ENCODE measurements around the gene HYAL1.

Gene HYAL1

DNA sequence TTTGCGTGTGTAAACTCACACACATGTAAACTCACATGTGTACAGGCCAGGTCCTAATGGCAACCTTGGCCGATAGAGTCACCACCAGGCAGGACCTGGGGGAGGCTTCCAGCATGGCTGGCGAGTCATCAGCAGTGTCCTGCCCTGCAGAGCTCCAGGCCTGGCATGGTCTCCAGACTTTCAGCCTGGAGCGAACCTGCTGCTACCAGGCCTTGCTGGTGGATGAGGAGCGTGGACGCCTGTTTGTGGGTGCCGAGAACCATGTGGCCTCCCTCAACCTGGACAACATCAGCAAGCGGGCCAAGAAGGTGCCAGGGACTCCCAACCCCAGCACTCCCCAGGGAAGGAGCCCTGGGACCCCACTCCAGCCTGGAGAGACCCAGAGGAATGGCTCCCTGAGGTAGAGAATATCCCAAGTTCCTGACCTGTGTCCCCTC, 33.4 kb downstream of the HYAL1 start:
- Histone ChIP-seq H3K27ac (ENCODE audit: extremely low read depth, low read depth, low read length) (no peak overlapping the region), H3K4me3 (ENCODE audit: low read depth, low read length) (no peak overlapping the region), H3K4me1 (ENCODE audit: control insufficient read depth, insufficient read depth, low read length) (peaks cover under 1% of the 10 kb centered on the region; the same call in 1 of the 2 replicates), H3K36me3 (ENCODE audit: control insufficient read depth in 2 of 2, insufficient read depth in 1 of 2, low read length in 2 of 2) (no peaks in the 10 kb centered on the region), H3K9me3 (ENCODE audit: control insufficient read depth, insufficient read depth, low read depth, low read length) (no peaks in the 10 kb centered on the region)
- POLR2A ChIA-PET, result no interaction called here
- TF ChIP-seq ZIC2 (tag by site-specific recombination; IDR thresholded peaks at IDR 0.05) (peak; percentile 24; the same call in 1 of the 2 replicates), ZBTB21 (tag by site-specific recombination; IDR thresholded peaks at IDR 0.05) (no peak)
- CTCF ChIA-PET, result interaction anchor here (1.4 to 3.8 kb wide), 4 partner anchors 10 to 78 kb away, joined by 4 to 38 read pairs (median 5); no protein-coding TSS in a partner anchor

DNA sequence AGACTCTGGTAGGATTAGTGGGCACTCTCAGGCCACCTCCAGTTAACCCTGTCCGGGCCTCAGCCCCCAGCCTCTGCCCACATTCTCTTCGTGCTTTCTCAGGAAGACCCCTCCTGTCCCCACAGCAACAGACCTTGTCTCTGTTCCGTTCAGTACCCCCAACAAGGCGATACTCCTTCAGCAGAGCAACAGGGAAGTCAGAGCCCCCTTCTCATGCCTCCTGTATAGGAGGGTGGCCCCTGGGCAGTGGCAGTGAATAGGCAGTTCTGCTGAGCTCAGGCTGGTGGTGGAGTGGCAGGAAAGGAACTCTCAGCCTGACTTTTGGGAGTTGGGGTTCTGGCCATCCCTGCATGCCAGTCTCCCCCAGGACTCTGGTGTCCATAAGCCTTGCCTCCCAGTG, 33.9 kb downstream of the HYAL1 start:
- no peak for TF ChIP-seq ZNF596 (tag by site-specific recombination; IDR thresholded peaks at IDR 0.05)
- TF ChIP-seq ZBTB21 (tag by site-specific recombination; IDR thresholded peaks at IDR 0.05), result no peak
- no peak for TF ChIP-seq ZNF274 (IDR thresholded peaks at IDR 0.05; ENCODE audit: low read length)
- no peak for TF ChIP-seq ZNF274 (tag by site-specific recombination; IDR thresholded peaks at IDR 0.05; ENCODE audit: borderline replicate concordance)
- no peak for TF ChIP-seq ZNF155 (tag by site-specific recombination; IDR thresholded peaks at IDR 0.05)
- no peak for TF ChIP-seq TCF7L2 (IDR thresholded peaks at IDR 0.05; ENCODE audit: borderline replicate concordance, low read depth, low read length)
- TF ChIP-seq, protein P1, sequence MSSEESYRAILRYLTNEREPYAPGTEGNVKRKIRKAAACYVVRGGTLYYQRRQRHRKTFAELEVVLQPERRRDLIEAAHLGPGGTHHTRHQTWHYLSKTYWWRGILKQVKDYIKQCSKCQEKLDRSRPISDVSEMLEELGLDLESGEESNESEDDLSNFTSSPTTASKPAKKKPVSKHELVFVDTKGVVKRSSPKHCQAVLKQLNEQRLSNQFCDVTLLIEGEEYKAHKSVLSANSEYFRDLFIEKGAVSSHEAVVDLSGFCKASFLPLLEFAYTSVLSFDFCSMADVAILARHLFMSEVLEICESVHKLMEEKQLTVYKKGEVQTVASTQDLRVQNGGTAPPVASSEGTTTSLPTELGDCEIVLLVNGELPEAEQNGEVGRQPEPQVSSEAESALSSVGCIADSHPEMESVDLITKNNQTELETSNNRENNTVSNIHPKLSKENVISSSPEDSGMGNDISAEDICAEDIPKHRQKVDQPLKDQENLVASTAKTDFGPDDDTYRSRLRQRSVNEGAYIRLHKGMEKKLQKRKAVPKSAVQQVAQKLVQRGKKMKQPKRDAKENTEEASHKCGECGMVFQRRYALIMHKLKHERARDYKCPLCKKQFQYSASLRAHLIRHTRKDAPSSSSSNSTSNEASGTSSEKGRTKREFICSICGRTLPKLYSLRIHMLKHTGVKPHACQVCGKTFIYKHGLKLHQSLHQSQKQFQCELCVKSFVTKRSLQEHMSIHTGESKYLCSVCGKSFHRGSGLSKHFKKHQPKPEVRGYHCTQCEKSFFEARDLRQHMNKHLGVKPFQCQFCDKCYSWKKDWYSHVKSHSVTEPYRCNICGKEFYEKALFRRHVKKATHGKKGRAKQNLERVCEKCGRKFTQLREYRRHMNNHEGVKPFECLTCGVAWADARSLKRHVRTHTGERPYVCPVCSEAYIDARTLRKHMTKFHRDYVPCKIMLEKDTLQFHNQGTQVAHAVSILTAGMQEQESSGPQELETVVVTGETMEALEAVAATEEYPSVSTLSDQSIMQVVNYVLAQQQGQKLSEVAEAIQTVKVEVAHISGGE (tag by site-specific recombination; conservative IDR thresholded peaks at IDR 0.05; ENCODE audit: low read depth), result no peak
- TF ChIP-seq, protein P2, sequence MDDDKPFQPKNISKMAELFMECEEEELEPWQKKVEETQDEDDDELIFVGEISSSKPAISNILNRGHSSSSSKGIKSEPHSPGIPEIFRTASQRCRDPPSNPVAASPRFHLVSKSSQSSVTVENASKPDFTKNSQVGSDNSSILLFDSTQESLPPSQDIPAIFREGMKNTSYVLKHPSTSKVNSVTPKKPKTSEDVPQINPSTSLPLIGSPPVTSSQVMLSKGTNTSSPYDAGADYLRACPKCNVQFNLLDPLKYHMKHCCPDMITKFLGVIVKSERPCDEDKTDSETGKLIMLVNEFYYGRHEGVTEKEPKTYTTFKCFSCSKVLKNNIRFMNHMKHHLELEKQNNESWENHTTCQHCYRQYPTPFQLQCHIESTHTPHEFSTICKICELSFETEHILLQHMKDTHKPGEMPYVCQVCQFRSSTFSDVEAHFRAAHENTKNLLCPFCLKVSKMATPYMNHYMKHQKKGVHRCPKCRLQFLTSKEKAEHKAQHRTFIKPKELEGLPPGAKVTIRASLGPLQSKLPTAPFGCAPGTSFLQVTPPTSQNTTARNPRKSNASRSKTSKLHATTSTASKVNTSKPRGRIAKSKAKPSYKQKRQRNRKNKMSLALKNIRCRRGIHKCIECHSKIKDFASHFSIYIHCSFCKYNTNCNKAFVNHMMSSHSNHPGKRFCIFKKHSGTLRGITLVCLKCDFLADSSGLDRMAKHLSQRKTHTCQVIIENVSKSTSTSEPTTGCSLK (tag by site-specific recombination; IDR thresholded peaks at IDR 0.05), result no peak
- no peak for TF ChIP-seq ZNF132 (tag by site-specific recombination; IDR thresholded peaks at IDR 0.05; ENCODE audit: borderline replicate concordance)
- TF ChIP-seq ZNF324 (tag by site-specific recombination; IDR thresholded peaks at IDR 0.05), result no peak
- TF ChIP-seq ZNF404 (tag by site-specific recombination; IDR thresholded peaks at IDR 0.05), result no peak
- TF ChIP-seq YY1 (tag by site-specific recombination; IDR thresholded peaks at IDR 0.05), result no peak
- no peak for TF ChIP-seq ZFP41 (tag by site-specific recombination; IDR thresholded peaks at IDR 0.05; ENCODE audit: borderline replicate concordance)
- no peak for TF ChIP-seq ZNF585B (tag by site-specific recombination; IDR thresholded peaks at IDR 0.05)
- no peak for TF ChIP-seq KLF9 (tag by site-specific recombination; IDR thresholded peaks at IDR 0.05; ENCODE audit: low read depth)
- POLR2A ChIA-PET, result no interaction called here
- no peaks in the 10 kb centered on the region for H3K36me3 ChIP-seq (ENCODE audit: control insufficient read depth in 2 of 2, insufficient read depth in 1 of 2, low read length in 2 of 2)
- H3K27ac ChIP-seq (ENCODE audit: extremely low read depth, low read depth, low read length), result no peak overlapping the region
- H3K4me1 ChIP-seq (ENCODE audit: control insufficient read depth, insufficient read depth, low read length), result peaks cover 3% of the 10 kb centered on the region; the same call in 1 of the 2 replicates
- CTCF ChIA-PET, result interaction anchor here (0.6 to 3.8 kb wide), 6 partner anchors 9 to 77 kb away, joined by 3 to 38 read pairs (median 4); partner anchors contain the start of gene HYAL2
- no peaks in the 10 kb centered on the region for H3K9me3 ChIP-seq (ENCODE audit: control insufficient read depth, insufficient read depth, low read depth, low read length)
- H3K4me3 ChIP-seq (ENCODE audit: low read depth, low read length), result no peak overlapping the region
